Measurements from ENCODE around the gene ABCC6. TPM values are rescaled to one million over a fixed set of nuclear protein-coding genes. Genes with fewer than 3 reads are reported as not detected.
A peak's percentile ranks its signal among the peaks of the same experiment; 100 is the strongest.
"Not testable (repeated sequence)": the region's sequence is repeated elsewhere in the genome, so short reads cannot be mapped to it uniquely, and the experiment has no call there.

Gene ABCC6
- total RNA-seq (10 to 100 TPM in 4 of 5 donors, 1 to 10 TPM in 1; 5.7 to 95.6 (median 14.9) TPM), polyA plus RNA-seq (1 to 10 TPM; 4.1 to 8.2 (median 4.4) TPM)
- long read RNA-seq, donor 1, result 0 reads
- long read RNA-seq, donor 2, partial matches to known transcripts, result 0 of 2 reads
- long read RNA-seq, donor 2, other reads (novel, unspliced or antisense), result 0 of 2 reads
- long read RNA-seq, donor 3, full-length matches to known transcripts, result 2 of 2 reads
- long read RNA-seq, donor 3, partial matches to known transcripts, result 0 of 2 reads
- long read RNA-seq, donor 3, other reads (novel, unspliced or antisense), result 0 of 2 reads
- long read RNA-seq, donor 4, result 0 reads
- long read RNA-seq, donor 5, result 0 reads
- long read RNA-seq, donor 6, partial matches to known transcripts, result 0 of 5 reads
- long read RNA-seq, donor 6, other reads (novel, unspliced or antisense), result 0 of 5 reads
- long read RNA-seq, donor 7, result 0 reads
- long read RNA-seq, donor 8, partial matches to known transcripts, result 5 of 7 reads
- long read RNA-seq, donor 8, other reads (novel, unspliced or antisense), result 0 of 7 reads
- long read RNA-seq, donor 9, partial matches to known transcripts, result 0 of 1 reads
- long read RNA-seq, donor 9, other reads (novel, unspliced or antisense), result 0 of 1 reads
- long read RNA-seq, donor 10, partial matches to known transcripts, result 0 of 2 reads
- long read RNA-seq, donor 10, other reads (novel, unspliced or antisense), result 0 of 2 reads

DNA sequence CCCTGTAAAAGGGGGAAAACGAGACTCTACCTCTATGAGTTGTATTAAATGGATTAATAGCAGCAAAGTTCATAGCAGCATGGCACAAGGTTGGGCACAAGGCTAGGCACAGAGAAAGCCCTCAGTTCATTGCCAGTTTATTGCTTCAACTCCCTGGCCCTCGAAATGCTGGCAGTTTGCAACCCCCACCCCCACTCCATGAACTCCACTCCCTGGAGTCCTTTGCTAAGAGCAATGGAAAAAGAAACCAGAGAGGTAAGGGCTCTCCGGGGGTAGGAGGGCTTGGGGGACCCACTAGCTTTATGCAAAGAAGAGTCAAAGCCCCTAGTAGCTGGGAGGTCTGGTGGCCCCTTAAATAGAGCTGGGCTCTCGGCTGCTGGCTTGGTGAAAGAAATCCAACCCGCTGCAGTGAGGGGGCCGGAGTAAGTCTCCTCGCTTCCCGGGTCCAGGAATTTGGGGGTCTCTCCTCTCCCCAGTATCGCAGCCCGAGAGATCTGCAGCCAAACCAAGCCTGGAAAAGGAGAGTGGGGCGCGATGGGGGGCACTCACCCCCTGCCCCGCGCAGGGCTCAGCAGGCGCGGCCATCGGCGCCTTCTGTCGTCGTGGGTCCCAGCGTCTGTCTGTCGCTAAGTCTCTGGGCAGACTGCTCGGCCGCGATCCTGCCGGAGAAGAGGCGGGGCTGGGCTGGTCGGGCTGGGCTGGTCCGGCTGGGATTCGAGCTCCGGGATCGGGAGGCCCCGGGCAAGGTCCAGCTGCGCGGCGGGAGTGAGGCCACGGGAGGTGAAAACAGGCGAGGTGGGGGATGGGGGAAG lies at the start of gene ABCC6:
ABCC6 (minus strand) TSS at position 645 of the 812 bp plus-strand sequence; CDS start at position 585, 60 bp downstream.
- Histone ChIP-seq H3K27ac (peak within 1 kb of the TSS in 3 of 5 donors; percentile 29 to 38 (median 29)), H3K4me3 (peak within 1 kb of the TSS; percentile 23 to 38 (median 32))
- H3K36me3 ChIP-seq; DNase-seq; H3K4me1 ChIP-seq; H3K27me3 ChIP-seq; H3K9me3 ChIP-seq; intact Hi-C loops (cut with DNase I; ENCODE audit: low total_unique reads): not testable (repeated sequence)
- WGBS, 5 donors, result 1 to 19% (median 3%) methylated on average over 2 to 19 of the region's 38 CpGs

DNA sequence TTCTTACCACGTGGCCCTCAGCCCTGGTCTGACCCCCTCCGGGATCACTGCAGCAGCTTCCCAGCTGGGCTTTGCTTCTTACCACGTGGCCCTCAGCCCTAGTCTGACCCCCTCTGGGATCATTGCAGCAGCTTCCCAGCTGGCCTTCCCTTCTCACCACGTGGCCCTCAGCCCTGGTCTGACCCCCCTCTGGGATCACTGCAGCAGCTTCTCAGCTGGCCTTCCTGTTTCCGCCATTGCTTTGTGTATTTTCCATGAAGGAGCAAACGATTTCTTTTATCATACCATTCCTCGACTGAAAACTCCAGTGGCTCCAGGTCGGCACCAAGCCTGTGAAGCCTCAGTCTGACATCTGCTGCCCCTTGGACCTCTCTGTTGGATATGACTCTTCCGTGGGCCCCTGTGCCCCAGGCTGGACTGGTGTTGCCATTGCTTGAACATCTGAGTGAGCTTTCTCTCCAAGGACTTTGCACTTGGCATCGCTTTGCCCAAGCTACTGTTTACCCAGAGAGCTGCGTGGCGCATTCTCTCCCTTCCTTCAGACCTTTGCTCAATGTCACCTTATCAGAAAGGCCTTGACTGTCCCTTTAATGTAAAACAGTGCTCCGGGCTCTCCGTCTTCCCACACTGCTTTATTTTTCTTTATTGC lies 49.4 kb upstream of the ABCC6 start:
- H3K9me3 ChIP-seq; H3K4me3 ChIP-seq; intact Hi-C loops (cut with DNase I; ENCODE audit: low total_unique reads); H3K4me1 ChIP-seq; H3K27me3 ChIP-seq; DNase-seq; H3K27ac ChIP-seq: not testable (repeated sequence)
- WGBS, 5 donors, result 55 to 65% (median 57%) methylated on average over 4 of the region's 14 CpGs; no CpG with 5 or more reads in 2 of the 5 donors
- peaks cover 0 to 11% (median 7%) of the 10 kb centered on the region in 4 donors for H3K36me3 ChIP-seq

- H3K9me3 ChIP-seq; H3K4me1 ChIP-seq; H3K27me3 ChIP-seq; intact Hi-C loops (cut with DNase I; ENCODE audit: low total_unique reads); H3K4me3 ChIP-seq; H3K27ac ChIP-seq; DNase-seq: not testable (repeated sequence)
- H3K36me3 ChIP-seq, result peaks cover 0 to 15% (median 11%) of the 10 kb centered on the region in 4 donors
- no CpG with 5 or more reads among the region's 8 CpGs for WGBS, 5 donors
Observed at GRCh38 chr16:16271658-16272057, 48.4 kb upstream of the ABCC6 start.

GRCh38 chr16:16268185-16268808 lies 45.0 kb upstream of the ABCC6 start:
- H3K9me3 ChIP-seq; H3K27me3 ChIP-seq; H3K4me3 ChIP-seq; intact Hi-C loops (cut with DNase I; ENCODE audit: low total_unique reads); H3K4me1 ChIP-seq; H3K27ac ChIP-seq; DNase-seq: not testable (repeated sequence)
- peaks cover 0 to 23% (median 14%) of the 10 kb centered on the region in 4 donors for H3K36me3 ChIP-seq
- WGBS, 5 donors, result 88 to 97% (median 95%) methylated on average over 5 to 9 of the region's 10 CpGs

- H3K4me3 ChIP-seq; H3K27me3 ChIP-seq; H3K4me1 ChIP-seq; H3K9me3 ChIP-seq; H3K27ac ChIP-seq; DNase-seq; intact Hi-C loops (cut with DNase I; ENCODE audit: low total_unique reads): not testable (repeated sequence)
- H3K36me3 ChIP-seq, result peaks cover 0 to 28% (median 15%) of the 10 kb centered on the region in 4 donors
- no CpG with 5 or more reads among the region's 3 CpGs for WGBS, 5 donors
Observed at GRCh38 chr16:16267708-16268107, 44.4 kb upstream of the ABCC6 start.

DNA sequence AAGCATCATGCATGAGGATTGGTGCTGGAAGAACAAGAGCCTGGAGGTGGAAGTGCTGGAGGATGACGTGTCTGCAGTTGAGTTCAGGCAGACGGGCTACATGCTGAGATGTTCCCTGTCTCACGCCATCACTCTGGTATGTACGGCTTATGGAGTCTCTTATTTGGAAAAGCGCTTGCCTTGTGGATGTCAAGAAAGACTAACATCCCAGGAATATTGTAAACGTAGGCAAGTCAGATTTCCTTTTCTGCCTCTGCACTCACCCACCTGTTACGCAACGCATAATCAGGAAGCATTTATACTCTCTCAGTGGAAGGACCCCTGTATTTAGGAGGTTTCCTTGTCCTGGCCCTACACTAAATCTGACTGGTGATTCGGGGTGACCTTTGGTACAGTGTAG lies 41.8 kb upstream of the ABCC6 start:
- 87 to 92% (median 88%) methylated on average over 6 to 7 of the region's 9 CpGs for WGBS, 5 donors
- H3K9me3 ChIP-seq; H3K27me3 ChIP-seq; H3K27ac ChIP-seq; H3K4me1 ChIP-seq; DNase-seq; H3K4me3 ChIP-seq; intact Hi-C loops (cut with DNase I; ENCODE audit: low total_unique reads): not testable (repeated sequence)
- peaks cover 0 to 35% (median 19%) of the 10 kb centered on the region in 4 donors for H3K36me3 ChIP-seq

DNA sequence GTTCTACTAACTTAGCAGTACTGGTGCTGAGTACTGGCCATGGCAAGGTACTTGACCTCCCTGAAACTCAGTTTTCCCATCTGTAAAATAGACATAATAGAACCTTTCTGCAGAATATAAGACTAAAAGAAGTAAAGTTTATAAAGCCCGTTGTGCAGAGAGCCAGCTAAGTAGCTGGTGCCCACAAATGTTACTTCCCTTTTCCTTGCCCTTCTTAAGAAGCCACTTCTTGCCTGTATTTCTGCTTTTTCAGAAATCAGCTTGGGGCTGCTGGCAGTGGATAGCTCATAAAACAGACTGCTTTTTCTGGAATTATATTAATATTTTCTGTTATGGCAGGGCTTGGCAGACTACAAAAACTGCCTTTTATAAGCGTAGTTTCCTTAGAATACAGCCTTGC lies 40.7 kb upstream of the ABCC6 start:
- H3K36me3 ChIP-seq, result peaks cover 0 to 33% (median 18%) of the 10 kb centered on the region in 4 donors
- 63 to 80% (median 75%) methylated on average over 1 of the region's 2 CpGs; no CpG with 5 or more reads in 2 of the 5 donors for WGBS, 5 donors
- intact Hi-C loops (cut with DNase I; ENCODE audit: low total_unique reads); H3K4me3 ChIP-seq; DNase-seq; H3K27me3 ChIP-seq; H3K4me1 ChIP-seq; H3K9me3 ChIP-seq; H3K27ac ChIP-seq: not testable (repeated sequence)

- intact Hi-C loops (cut with DNase I; ENCODE audit: low total_unique reads); H3K27me3 ChIP-seq; DNase-seq; H3K9me3 ChIP-seq; H3K4me3 ChIP-seq; H3K27ac ChIP-seq; H3K4me1 ChIP-seq: not testable (repeated sequence)
- 36 to 66% (median 54%) methylated on average over 3 to 11 of the region's 15 CpGs for WGBS, 5 donors
- H3K36me3 ChIP-seq, result peaks cover 0 to 27% (median 12%) of the 10 kb centered on the region in 4 donors
Observed at GRCh38 chr16:16262954-16263555, 39.8 kb upstream of the ABCC6 start.

DNA sequence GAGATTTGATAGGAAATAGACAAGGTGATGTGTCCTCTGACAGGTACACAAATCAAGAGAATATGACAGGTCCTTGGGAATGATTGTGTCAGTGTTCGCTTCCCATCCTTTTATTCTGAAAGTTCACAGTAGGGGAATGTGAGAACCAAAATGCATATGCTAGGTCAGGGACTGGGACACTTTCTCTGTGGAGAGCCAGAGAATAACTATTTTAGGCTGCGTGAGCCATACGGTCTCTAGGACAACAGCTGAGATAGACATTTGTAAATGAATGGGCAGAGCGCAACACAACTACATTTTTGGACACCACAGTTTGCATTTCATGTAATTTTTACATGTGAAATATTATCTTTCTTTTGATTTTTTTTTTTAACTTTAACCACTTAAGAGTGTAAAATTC lies 36.7 kb upstream of the ABCC6 start:
- DNase-seq; intact Hi-C loops (cut with DNase I; ENCODE audit: low total_unique reads); H3K27ac ChIP-seq; H3K4me3 ChIP-seq; H3K27me3 ChIP-seq; H3K4me1 ChIP-seq; H3K9me3 ChIP-seq: not testable (repeated sequence)
- WGBS, 5 donors, result no CpG with 5 or more reads among the region's 4 CpGs
- H3K36me3 ChIP-seq, result peaks cover 0 to 14% (median 5%) of the 10 kb centered on the region in 4 donors

GRCh38 chr16:16258822-16259221 lies 35.5 kb upstream of the ABCC6 start:
- H3K36me3 ChIP-seq, result peaks cover 0 to 24% (median 10%) of the 10 kb centered on the region in 4 donors
- H3K9me3 ChIP-seq; intact Hi-C loops (cut with DNase I; ENCODE audit: low total_unique reads); H3K27me3 ChIP-seq; H3K4me1 ChIP-seq; H3K4me3 ChIP-seq; H3K27ac ChIP-seq: not testable (repeated sequence)
- 35 to 78% (median 52%) methylated on average over 5 to 7 of the region's 7 CpGs for WGBS, 5 donors
- peak in 1 of 2 donors; percentile 66 for DNase-seq
